IgD-negative memory B cell (primary cell): ENCODE measurements around the gene CCDC134. TPM values are rescaled to one million over a fixed set of nuclear protein-coding genes. Genes with fewer than 3 reads are reported as not detected.
A peak's percentile ranks its signal among the peaks of the same experiment; 100 is the strongest.

ENCODE experiments used
- H3K27ac Mint-ChIP-seq, 3 donors: one replicate each; pipeline ENCODE4 v1.8.0; 2020 to 2022; ENCODE audit warnings: mild to moderate bottlenecking in 3 of 3, mixed read lengths in 3 of 3, moderate library complexity in 1 of 3
- H3K27me3 Mint-ChIP-seq: one replicate; pipeline ENCODE4 v1.8.0; 2021; ENCODE audit warnings: mixed read lengths
- H3K36me3 Mint-ChIP-seq: one replicate; pipeline ENCODE4 v1.8.0; 2020; ENCODE audit warnings: mild to moderate bottlenecking, mixed read lengths
- H3K4me1 Mint-ChIP-seq, 3 donors: one replicate each; pipeline ENCODE4 v1.8.0; 2020 to 2022; ENCODE audit warnings: mixed read lengths in 3 of 3, mild to moderate bottlenecking in 1 of 3
- H3K4me3 Mint-ChIP-seq, 4 donors: one replicate each; pipeline ENCODE4 v1.8.0; 2020 to 2022; ENCODE audit warnings: mild to moderate bottlenecking in 4 of 4, mixed read lengths in 4 of 4, moderate library complexity in 3 of 4
- H3K9me3 Mint-ChIP-seq, 3 donors: one replicate each; pipeline ENCODE4 v1.8.0; 2020 to 2021; ENCODE audit warnings: mixed read lengths in 3 of 3, mild to moderate bottlenecking in 1 of 3
- polyA plus RNA-seq: library from polyadenylated mRNA; unstranded; fragments of 300-500 nt; fragmentation: Illumina TruSeq; gene quantifications from one replicate; pipeline ENCODE4 v1.2.3, GENCODE V29; 2021

The CCDC134 gene
- polyA plus RNA-seq, 1 donor from 2014 or later, result 6.1 TPM

- Mint-ChIP-seq H3K27ac (peak overlapping the region; percentile 27 to 81 (median 77)), H3K4me1 (peaks cover 49 to 65% (median 57%) of the 10 kb centered on the region in 3 donors), H3K36me3 (peaks cover 5% of the 10 kb centered on the region), H3K27me3 (no peaks in the 10 kb centered on the region), H3K9me3 (no peaks in the 10 kb centered on the region), H3K4me3 (peak overlapping the region in 3 of 4 donors; percentile 1 to 59 (median 56))
These were observed 38.6 kb downstream of the CCDC134 start for GRCh38 chr22:41838842-41839618.

GRCh38 chr22:41840216-41840615 lies 39.7 kb downstream of the CCDC134 start:
- no peaks in the 10 kb centered on the region for H3K27me3 Mint-ChIP-seq

GRCh38 chr22:41841085-41841712 lies 40.7 kb downstream of the CCDC134 start:
- Mint-ChIP-seq H3K27me3 (no peaks in the 10 kb centered on the region), H3K4me1 (peaks cover 56 to 69% (median 65%) of the 10 kb centered on the region in 3 donors), H3K27ac (peak overlapping the region; percentile 27 to 85 (median 45)), H3K9me3 (no peaks in the 10 kb centered on the region), H3K4me3 (no peak overlapping the region), H3K36me3 (peaks cover 5% of the 10 kb centered on the region)

More at GRCh38 chr22:41840216-41840615, 39.7 kb downstream of the CCDC134 start:
- peak overlapping the region in 2 of 3 donors; percentile 27 to 85 for H3K27ac Mint-ChIP-seq
- peaks cover 5% of the 10 kb centered on the region for H3K36me3 Mint-ChIP-seq
- peak overlapping the region in 3 of 4 donors; percentile 36 to 44 (median 38) for H3K4me3 Mint-ChIP-seq
- no peaks in the 10 kb centered on the region for H3K9me3 Mint-ChIP-seq
- peaks cover 47 to 65% (median 55%) of the 10 kb centered on the region in 3 donors for H3K4me1 Mint-ChIP-seq

GRCh38 chr22:41842996-41843970 lies 42.8 kb downstream of the CCDC134 start:
- Mint-ChIP-seq H3K36me3 (no peaks in the 10 kb centered on the region), H3K9me3 (no peaks in the 10 kb centered on the region), H3K4me1 (peaks cover 54 to 73% (median 67%) of the 10 kb centered on the region in 3 donors), H3K27ac (peak overlapping the region; percentile 39 to 60 (median 44)), H3K4me3 (peak overlapping the region in 1 of 4 donors; percentile 56), H3K27me3 (no peaks in the 10 kb centered on the region)

- Mint-ChIP-seq H3K9me3 (no peaks in the 10 kb centered on the region), H3K4me1 (peaks cover 60 to 73% (median 70%) of the 10 kb centered on the region in 3 donors), H3K4me3 (peak overlapping the region in 3 of 4 donors; percentile 5 to 35 (median 13)), H3K36me3 (no peaks in the 10 kb centered on the region), H3K27me3 (no peaks in the 10 kb centered on the region), H3K27ac (peak overlapping the region in 2 of 3 donors; percentile 8 to 44)
These were observed 43.6 kb downstream of the CCDC134 start for GRCh38 chr22:41844036-41844435.

- Mint-ChIP-seq H3K4me3 (peak overlapping the region in 1 of 4 donors; percentile 19), H3K36me3 (no peaks in the 10 kb centered on the region), H3K27me3 (no peaks in the 10 kb centered on the region), H3K27ac (peak overlapping the region; percentile 8 to 44 (median 16)), H3K4me1 (peaks cover 56 to 70% (median 69%) of the 10 kb centered on the region in 3 donors), H3K9me3 (no peaks in the 10 kb centered on the region)
These were observed 44.0 kb downstream of the CCDC134 start for GRCh38 chr22:41844513-41844912.

- Mint-ChIP-seq H3K9me3 (no peaks in the 10 kb centered on the region), H3K27me3 (no peaks in the 10 kb centered on the region), H3K36me3 (no peaks in the 10 kb centered on the region), H3K4me1 (peaks cover 52 to 67% (median 62%) of the 10 kb centered on the region in 3 donors), H3K4me3 (peak overlapping the region in 2 of 4 donors; percentile 41 to 46), H3K27ac (peak overlapping the region in 2 of 3 donors; percentile 13 to 43)
These were observed 45.1 kb downstream of the CCDC134 start for GRCh38 chr22:41845380-41846267.

GRCh38 chr22:41846268-41846987 lies 45.9 kb downstream of the CCDC134 start:
- H3K4me3 Mint-ChIP-seq, result peak overlapping the region in 2 of 4 donors; percentile 68 to 84
- peaks cover 50 to 60% (median 57%) of the 10 kb centered on the region in 3 donors for H3K4me1 Mint-ChIP-seq
- H3K36me3 Mint-ChIP-seq, result no peaks in the 10 kb centered on the region
- H3K27me3 Mint-ChIP-seq, result no peaks in the 10 kb centered on the region
- peak overlapping the region; percentile 2 to 53 (median 15) for H3K27ac Mint-ChIP-seq
- no peaks in the 10 kb centered on the region for H3K9me3 Mint-ChIP-seq

- Mint-ChIP-seq H3K27me3 (no peaks in the 10 kb centered on the region), H3K4me1 (peaks cover 48 to 57% (median 53%) of the 10 kb centered on the region in 3 donors), H3K27ac (peak overlapping the region in 2 of 3 donors; percentile 2 to 15), H3K9me3 (no peaks in the 10 kb centered on the region), H3K4me3 (peak overlapping the region in 2 of 4 donors; percentile 68 to 84), H3K36me3 (no peaks in the 10 kb centered on the region)
These were observed 46.8 kb downstream of the CCDC134 start for GRCh38 chr22:41847300-41847699.

GRCh38 chr22:41848468-41848867 lies 48.0 kb downstream of the CCDC134 start:
- peaks cover 41 to 56% (median 51%) of the 10 kb centered on the region in 3 donors for H3K4me1 Mint-ChIP-seq
- H3K4me3 Mint-ChIP-seq, result peak overlapping the region in 3 of 4 donors; percentile 38 to 66 (median 65)
- H3K27me3 Mint-ChIP-seq, result no peaks in the 10 kb centered on the region
- H3K27ac Mint-ChIP-seq, result peak overlapping the region in 2 of 3 donors; percentile 70 to 81
- no peaks in the 10 kb centered on the region for H3K36me3 Mint-ChIP-seq
- H3K9me3 Mint-ChIP-seq, result no peaks in the 10 kb centered on the region

GRCh38 chr22:41856469-41856868 lies 56.0 kb downstream of the CCDC134 start:
- Mint-ChIP-seq H3K4me1 (peaks cover 48 to 52% (median 51%) of the 10 kb centered on the region in 3 donors), H3K27me3 (no peaks in the 10 kb centered on the region), H3K9me3 (no peaks in the 10 kb centered on the region), H3K27ac (peak overlapping the region; percentile 28 to 91 (median 62)), H3K4me3 (no peak overlapping the region), H3K36me3 (peaks cover 4% of the 10 kb centered on the region)

GRCh38 chr22:41857155-41857859 lies 56.8 kb downstream of the CCDC134 start:
- peak overlapping the region; percentile 28 to 91 (median 80) for H3K27ac Mint-ChIP-seq
- no peaks in the 10 kb centered on the region for H3K27me3 Mint-ChIP-seq
- peaks cover 4% of the 10 kb centered on the region for H3K36me3 Mint-ChIP-seq
- peaks cover 47 to 54% (median 53%) of the 10 kb centered on the region in 3 donors for H3K4me1 Mint-ChIP-seq
- no peaks in the 10 kb centered on the region for H3K9me3 Mint-ChIP-seq
- H3K4me3 Mint-ChIP-seq, result peak overlapping the region; percentile 2 to 89 (median 10)
